GM12873 (cell line): ENCODE data around the gene SPG7.

Experiments used
- TF ChIP-seq, protein P1 (sequence below): IDR thresholded peaks from 2 replicates; pipeline ENCODE4 v1.5.1; 2012; ENCODE audit warnings: low read depth, mild to moderate bottlenecking, moderate library complexity, low read length, control low read depth; ENCODE audit not compliant: insufficient read depth; ENCODE audit errors: missing control alignments

The SPG7 gene

DNA sequence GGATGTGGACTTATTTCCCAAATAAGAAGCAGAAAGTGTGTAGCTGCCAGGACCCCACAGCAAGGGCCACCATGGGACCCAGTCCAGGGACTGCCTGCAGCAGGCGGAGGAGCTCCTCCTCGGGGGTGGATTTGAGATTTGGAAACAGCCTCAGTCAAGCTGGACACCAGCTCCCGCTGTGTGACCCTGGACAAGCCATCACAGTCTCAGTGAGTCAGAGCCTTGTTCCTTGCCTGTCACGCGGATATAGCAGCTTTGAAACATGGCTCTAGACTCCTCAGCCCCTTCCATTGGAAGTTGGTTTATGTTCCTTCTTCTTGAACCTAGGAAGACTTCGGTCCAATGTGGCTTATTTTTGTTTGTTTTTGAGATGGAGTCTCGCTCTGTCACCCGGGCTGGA, 92.8 kb downstream of the SPG7 start:
- TF ChIP-seq, protein P1, sequence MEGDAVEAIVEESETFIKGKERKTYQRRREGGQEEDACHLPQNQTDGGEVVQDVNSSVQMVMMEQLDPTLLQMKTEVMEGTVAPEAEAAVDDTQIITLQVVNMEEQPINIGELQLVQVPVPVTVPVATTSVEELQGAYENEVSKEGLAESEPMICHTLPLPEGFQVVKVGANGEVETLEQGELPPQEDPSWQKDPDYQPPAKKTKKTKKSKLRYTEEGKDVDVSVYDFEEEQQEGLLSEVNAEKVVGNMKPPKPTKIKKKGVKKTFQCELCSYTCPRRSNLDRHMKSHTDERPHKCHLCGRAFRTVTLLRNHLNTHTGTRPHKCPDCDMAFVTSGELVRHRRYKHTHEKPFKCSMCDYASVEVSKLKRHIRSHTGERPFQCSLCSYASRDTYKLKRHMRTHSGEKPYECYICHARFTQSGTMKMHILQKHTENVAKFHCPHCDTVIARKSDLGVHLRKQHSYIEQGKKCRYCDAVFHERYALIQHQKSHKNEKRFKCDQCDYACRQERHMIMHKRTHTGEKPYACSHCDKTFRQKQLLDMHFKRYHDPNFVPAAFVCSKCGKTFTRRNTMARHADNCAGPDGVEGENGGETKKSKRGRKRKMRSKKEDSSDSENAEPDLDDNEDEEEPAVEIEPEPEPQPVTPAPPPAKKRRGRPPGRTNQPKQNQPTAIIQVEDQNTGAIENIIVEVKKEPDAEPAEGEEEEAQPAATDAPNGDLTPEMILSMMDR: no peak

DNA sequence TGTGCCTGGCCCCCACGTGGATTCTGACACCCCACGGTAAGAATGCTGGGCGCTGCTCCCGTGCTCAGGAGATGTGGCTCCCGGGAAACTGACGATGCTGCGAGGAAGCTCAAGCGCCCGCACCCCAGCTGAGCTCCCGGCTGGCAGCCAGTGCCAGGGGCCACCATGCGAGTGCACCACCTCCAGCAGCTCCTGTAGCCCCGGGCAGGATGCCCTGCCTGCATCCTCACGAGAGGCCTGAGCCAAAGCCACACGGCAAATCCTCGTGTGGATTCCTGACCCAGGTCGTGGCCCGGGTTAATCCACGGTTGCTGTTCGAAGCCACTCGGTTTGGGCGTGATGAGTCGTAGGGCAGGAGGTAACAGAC, 93.7 kb downstream of the SPG7 start:
- TF ChIP-seq, protein P1: no peak

DNA sequence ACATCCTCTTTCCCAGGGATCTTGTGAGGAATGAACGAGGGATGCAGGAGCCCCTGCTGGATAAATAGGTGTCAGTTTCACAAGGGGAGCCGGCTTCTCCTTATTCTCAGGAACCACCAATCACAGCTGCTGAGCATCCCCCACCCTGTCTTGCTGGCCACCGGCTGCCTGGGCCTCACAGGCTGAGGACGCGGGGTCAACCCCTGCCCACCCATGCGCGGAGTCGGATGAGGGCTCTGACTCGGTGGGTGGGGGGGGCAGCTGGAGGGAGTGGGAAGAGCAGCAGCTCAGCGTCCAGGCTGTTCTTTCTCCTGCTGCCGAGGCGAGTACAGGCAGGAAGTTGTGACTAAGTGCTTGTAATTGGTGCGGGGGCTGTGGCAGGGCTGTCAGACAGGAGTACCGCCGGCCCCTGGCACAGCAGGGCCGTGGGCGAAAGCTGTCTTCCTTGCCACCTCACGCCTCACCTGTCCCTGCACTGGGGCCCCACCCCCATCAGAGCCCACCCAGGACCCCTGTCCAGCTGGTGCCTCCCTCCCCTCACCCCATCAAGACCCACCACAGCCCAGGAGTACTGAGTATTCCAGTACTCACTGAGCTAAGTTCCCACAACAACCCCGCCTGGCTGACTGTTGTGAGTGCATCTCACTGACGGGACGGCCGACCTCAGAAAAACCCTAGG, 94.2 kb downstream of the SPG7 start:
- TF ChIP-seq, protein P1: no peak

DNA sequence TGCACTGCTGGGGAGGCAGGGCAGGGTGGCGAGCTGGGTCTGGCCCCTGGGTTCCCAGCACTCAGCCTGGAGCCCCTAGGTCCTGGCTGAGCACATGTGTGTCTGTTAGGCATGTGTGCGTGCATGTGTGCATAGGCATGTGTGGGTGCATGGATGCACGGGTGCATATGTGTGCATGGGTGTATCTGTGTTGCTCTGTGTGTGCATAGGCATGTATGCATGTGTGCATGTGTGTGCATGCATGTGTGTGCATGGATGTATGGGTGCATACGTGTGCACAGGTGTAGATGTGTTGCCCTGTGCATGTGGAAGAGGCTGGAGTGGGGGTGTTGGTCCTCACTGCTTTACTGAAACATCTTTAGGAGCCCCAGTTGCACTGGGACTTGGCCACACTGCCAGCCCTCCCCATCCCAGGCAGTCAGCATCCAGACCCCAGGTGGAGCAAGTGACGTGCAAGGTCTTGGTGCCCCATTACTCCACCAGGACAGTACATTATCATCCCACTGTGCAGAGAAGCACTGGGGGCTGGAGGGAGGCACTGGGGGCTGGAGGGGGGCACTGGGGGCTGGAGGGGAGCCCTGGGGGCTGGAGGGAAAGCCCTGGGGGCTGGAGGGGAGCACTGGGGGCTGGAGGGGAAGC, 94.9 kb downstream of the SPG7 start:
- TF ChIP-seq, protein P1: no peak

GRCh38 chr16:89604764-89605163, 96.6 kb downstream of the SPG7 start:
- TF ChIP-seq, protein P1: no peak

- TF ChIP-seq, protein P1: no peak
These were observed 97.2 kb downstream of the SPG7 start for GRCh38 chr16:89605186-89605970.

GRCh38 chr16:89606006-89606405, 97.8 kb downstream of the SPG7 start:
- TF ChIP-seq, protein P1: no peak
